GM21786 (cell line): ENCODE results near the gene TTC28.

Source experiments
- ATAC-seq: cut with Tn5 transposase; IDR thresholded peaks from one replicate; pipeline ENCODE4 v1.9.1; 2021; ENCODE audit not compliant: unreplicated experiment

TTC28 gene

DNA sequence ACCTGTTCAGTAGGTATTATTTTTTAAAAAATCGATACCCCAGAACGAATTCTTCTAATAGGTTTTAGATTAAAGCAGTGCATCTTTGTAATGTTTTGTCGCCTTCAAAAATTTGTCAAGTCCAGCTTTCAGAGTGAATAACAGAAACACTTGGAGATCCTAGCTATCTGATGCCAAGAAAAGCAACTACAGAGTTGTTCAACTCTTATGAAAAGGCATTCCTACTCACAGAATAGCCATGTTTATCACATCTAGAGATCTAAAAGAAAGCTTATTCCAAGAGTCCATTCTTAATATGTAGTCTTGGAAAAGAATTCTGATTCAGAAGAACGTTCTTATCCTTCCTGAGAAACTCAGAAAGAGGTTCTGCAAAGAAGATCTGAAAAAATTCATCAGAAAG lies 268.5 kb downstream of the TTC28 start:
- no peak for ATAC-seq

DNA sequence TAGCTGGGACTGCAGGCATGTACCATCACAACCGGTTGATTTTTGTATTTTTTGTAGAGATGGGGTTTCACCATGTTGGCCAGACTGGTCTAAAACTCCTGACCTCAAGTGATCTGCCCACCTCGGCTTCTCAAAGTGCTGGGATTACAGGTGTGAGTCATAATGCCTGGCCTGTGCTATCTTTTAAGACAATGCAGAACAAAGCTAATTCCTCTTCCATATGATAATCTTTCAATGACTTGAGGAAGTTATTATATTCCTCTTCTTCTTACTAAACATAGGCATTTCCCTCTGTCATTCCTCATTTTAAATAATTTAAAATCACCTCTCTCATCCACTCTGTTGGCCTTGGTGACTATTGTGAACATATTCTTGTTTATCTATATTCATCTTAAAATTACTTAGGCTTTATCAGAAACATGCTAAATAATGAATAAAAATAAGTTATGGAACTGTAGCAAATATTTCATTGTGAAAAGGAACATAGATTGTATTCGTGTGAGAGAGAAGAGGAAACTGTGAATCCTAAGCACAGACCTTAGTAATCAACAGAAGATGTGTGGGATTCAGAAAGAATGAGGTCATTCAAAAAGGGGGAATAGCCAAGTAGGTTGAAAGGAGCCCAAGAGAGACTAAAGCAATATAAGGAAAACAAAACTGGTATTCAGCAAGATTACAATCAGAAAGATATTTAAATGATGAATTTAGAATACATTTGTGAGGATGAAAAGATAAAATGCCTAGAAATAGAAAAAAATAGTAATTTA lies 269.4 kb downstream of the TTC28 start:
- no peak for ATAC-seq

DNA sequence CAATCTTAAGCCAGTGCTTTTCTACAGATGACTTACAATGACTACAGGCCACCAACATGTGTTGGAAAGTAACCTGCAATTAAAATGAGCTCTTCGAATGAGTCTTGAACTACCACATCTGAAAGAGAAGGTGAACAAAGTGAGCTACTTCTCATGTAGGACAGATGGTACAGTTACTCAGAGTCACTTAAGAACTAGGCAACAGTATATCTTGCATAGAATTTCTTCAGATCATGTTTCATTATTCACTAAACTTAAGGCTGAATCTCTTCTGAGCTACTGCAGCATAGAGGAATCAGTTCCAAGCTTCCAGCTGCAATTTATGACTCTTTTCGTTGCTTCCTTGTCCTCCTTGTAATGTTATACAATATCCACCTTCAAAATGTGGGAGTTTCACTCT lies 270.9 kb downstream of the TTC28 start:
- no peak for ATAC-seq

DNA sequence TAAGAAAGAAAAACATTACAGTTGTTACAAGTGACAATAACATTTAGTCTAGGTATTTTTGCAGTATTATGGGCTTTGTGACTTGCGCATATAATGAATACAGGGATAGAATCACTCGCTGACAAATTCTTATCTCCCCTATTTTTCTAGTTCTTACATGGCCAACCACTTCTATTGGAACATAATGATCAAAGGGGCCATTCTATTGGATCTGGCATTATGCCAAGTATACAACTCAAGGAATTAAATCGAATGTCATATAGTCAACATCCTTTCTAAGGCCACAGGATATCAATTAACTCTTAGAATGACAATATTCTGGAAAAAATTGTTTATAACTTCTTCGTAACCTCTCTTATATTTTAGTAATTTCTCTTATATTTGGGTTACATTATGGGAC lies 272.0 kb downstream of the TTC28 start:
- ATAC-seq = no peak

DNA sequence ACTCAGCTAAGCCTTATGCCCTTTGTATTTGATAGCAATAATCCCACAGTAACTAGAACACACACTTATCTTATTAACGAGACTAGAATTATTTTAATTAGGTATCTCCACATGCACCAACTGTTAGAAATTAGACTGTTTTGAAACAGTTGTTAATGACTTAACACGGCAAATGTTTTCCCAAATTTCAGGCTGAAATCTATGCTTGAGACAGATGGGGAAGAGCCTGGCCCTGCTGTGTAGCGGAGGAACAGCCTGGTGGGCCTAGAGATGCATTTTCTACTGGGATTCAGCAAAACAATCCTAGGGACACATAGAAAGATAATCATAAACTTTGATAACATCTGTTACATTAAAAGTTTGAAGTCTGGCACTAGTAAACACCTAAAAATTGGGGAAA lies 273.4 kb downstream of the TTC28 start:
- no peak for ATAC-seq

DNA sequence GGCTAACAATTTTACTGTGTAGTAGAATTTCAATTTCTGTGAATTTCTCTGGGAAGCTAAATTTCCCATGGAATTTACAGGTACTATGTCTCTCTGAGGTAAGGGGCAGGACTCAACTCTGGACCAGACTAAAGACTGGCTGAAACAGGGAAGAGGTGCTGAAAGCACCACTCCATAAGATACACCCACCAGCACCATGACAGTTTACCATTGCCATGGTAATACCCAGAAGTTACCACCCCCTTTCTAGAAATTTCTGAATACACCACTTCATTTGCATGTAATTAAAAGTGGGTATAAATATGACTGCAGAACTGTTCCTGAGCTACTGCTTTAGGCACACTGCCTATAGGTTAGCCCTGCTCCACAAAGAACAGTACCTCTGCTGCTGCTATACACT lies 274.1 kb downstream of the TTC28 start:
- no peak for ATAC-seq

DNA sequence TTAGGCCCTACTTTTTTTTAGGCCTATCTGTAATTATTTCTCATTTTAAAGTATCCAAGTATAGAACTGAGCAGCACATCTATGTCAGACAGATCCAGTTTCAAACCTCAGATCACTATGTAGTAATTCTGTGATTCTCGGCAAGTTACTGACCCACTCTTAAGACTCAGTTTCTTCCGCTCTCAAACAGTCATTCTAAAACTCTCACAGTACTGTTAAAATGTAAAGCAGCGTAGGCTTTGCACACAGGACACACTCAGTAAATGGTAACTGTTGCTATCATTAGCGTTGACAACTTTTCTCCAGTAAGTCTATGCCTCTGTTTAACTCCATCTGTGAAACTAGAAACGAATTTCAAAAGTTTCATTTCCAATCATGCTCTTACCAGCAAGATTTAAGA lies 277.1 kb downstream of the TTC28 start:
- ATAC-seq = no peak

DNA sequence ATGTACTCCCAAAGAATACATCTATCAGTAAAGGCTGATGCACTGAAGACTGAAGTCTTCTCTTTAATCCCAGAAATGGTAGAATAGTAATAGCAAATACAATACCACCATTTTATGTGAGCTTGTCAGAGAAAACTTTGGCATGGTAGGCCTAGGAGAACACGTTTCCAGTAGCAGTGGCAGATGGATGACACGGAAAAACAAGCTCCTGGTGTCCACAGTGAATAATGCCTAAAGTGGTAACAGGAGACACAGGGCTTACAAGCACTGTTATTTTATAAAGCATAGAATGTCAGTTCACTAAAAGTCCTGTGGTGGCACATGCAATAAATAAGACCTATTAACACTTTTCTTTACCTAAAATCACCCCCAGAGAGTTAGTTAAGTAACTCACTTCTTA lies 277.6 kb downstream of the TTC28 start:
- ATAC-seq = no peak

DNA sequence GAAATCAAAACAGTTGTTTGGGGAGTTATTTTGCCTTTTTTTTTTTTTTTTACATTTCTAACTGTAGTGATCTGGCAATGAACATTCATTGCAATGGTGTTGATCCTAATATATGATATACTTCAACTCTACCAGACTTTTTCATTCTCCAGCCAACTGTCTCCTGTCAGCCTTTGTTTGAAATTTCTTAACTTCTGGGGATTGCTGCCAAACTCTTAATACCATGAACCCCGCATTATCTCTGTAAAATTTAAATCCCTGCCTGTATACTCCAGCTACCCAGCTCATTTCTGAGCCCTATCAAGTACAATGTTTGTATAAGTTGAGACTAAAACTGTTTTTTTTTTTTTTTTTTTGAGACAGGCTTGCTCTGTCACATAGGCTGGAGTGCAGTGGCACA lies 280.7 kb downstream of the TTC28 start:
- ATAC-seq = no peak

DNA sequence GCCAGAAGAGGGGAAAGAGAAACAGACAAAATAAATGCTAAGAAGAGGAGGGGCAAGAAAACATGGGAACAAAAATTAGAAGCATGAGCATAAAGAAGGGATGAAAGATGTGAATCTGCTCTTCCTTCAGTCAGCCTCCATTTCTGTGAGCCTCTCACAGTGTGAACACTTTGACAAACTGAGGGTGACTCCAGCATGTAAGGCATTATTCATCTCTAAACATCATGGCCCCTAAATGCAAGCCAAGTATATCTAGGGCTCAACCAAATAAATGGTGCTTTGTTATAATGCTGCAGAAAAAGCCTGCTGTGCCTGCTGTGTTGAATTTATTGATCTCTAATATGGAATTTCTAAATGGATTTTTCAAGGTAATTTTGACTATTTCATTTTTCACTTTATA lies 281.3 kb downstream of the TTC28 start:
- ATAC-seq = no peak

DNA sequence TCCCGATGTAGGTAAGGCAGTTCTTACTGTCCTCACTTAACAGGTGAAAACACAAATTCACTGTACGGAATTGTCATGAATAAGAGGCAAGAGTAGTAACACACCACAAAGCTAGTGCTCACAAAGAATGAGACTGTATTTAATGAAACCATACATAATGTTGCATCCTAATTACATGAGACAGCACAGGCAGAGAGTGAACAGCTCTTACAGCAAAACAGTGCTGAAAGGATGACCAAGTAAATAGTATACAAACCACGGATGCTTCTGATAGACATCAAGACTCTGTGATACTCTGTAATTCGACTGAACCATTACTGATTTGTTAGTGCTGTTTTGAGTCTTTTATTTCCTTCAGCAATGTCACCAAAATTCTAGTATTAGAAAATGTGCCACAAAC lies 282.3 kb downstream of the TTC28 start:
- ATAC-seq = no peak

DNA sequence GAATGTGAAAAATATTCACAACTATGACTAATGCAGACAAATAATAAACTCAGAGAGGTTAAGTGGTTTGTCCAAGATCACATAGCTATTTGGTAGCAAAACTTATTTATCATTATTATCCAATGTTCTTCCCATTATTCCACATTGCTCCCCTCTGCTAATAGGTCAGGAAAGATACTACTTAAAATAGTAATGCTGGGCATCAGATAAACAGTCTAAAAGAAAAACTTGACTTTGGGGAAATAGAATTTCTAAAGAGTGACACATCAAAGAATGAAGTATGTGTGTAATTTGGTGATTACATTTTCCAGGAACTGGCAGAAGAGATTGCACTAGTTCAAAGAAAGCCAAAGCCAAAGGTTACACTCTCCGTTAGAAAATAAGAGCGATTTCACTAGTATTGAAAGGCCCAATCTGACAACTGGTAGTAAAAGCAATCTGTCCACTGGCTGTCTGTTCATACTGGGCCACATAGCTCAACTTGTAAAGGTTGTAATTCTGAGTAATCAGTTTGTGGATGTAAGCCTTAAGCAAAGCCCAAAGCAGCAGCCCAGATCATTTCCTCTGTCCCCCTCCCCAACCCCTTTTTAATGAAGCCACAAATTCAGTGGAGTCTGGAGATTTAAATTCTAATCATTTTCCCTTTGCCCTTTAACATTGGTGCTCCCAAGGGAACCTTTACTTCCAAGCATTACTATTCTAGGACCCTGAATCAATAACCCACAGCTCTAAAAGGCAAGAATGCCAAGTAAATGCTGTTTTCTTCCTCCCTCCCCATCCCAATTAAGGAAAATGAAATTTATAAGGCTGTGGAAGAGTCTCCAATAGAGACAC lies 283.5 kb downstream of the TTC28 start:
- no peak for ATAC-seq

DNA sequence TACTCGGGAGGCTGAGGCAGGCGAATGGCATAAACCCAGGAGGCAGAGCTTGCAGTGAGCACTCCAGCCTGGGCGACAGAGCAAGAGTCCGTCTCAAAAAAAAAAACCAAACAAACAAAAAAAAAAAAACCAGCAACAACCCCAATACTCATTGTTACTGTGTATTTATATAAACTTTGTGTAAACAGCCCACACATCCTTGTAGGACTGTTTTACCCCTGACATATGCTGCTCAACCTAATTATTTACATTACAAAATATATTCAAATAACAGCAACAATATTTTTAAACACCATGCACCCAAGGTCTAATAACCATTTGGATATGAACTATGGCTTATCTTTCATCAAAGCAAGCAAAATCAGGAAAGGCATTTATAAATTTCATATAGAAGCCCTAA lies 284.1 kb downstream of the TTC28 start:
- ATAC-seq = no peak

DNA sequence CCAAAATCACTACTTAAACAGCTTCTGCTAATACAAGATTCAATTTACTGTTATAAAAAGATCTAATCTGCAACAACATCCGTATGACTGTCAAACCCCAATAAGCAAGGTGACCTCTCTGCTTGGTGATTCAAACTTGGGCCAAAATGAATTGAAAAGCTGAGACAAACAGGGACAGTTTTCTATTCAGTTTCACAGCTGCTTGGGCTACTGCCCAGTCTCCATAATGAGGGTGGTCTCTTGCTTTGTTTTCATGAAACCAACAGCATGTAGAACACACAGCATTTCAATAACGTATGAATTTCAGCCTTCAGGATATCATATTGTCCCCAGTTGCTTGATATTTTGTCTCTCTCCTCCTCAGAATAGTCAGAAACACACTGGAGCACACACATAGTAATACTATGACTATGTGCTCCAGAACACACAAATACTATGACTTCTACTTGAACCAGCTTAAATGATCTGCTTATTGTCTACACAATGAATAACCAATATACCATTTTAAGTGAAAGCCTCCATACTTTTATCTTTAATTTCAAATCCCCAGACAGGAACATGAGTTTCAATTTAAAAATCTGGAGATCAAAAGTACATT lies 285.0 kb downstream of the TTC28 start:
- no peak for ATAC-seq

DNA sequence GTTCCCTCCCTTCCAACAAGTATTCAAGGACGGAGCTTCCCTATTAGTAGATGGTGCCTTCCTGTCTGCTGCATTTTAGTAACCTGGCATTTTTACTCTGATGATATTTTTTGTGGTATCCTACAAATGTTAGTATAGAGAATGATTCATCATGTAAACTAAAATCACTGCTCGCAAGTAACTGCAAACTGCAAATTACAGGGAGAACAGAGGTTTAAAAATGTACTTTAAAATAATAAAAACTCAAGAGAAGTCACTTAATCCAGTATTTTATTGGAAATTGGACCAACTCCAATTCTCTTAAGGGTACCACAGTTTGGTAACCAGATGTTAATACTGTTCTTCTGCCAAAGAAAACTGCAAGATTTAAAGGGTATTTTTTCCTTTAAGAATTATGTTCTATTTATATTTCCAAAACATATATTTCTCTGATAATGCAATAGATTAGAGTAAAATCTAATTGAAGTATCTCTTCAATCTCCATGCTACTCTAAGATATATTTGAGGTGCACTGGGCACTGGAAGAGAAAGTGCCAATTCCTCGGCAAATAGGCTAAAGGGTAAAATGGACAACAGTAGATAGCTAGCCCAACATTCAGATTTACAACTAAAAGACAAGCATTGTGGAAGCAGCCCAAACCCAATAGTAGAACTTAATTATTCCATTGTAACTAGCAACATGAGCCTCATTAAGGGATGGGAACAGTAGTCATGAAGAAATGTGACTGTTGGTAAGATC lies 298.0 kb downstream of the TTC28 start:
- no peak for ATAC-seq

DNA sequence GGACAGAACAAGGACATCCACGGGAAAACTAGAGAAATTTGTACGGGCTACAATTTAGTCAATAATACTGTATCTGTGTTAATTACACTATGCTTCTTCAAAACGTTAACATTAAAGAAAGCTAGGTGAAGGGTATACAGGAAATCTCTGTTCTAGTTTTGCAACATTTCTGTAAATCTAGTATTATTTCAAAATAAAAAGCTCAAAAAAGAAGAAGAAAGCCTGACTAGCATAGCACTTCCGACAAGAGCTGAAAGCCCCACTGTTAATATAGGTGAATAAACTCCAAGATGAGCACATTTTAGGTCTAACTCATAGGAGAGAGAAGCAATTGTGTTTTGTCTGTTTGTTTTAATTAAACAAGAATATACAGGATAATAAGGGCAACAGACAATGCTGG lies 299.7 kb downstream of the TTC28 start:
- ATAC-seq = no peak

DNA sequence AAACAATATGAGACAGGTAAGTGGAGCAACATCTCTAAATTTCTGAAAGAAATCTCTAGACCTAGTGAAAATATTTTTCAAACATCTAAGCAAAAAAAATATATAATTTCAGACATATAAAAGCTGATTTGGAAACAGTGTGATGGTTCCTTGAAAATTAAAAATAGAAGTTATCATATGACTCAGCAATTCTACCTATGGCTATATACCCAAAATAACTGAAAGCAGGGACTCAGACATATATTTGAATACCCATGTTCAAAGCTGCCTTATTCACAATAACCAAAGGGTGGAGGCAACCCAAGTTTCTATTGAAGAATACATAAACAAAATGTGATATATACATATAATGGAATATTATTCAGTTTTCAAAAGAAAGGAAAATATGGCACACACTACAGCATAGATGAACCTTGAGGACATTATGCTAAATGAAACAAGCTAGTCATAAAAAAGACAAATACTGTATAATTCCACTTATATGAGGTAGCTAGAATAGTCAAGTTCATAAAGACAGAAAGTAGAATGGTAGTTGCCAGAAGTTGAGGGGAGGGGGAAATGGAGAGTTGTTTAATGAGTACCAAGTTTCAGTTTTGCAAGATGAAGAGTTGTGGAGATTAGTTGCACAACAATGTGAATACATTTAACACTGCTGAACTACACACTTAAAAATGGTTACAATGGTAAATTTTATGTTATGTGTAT lies 300.4 kb downstream of the TTC28 start:
- no peak for ATAC-seq

DNA sequence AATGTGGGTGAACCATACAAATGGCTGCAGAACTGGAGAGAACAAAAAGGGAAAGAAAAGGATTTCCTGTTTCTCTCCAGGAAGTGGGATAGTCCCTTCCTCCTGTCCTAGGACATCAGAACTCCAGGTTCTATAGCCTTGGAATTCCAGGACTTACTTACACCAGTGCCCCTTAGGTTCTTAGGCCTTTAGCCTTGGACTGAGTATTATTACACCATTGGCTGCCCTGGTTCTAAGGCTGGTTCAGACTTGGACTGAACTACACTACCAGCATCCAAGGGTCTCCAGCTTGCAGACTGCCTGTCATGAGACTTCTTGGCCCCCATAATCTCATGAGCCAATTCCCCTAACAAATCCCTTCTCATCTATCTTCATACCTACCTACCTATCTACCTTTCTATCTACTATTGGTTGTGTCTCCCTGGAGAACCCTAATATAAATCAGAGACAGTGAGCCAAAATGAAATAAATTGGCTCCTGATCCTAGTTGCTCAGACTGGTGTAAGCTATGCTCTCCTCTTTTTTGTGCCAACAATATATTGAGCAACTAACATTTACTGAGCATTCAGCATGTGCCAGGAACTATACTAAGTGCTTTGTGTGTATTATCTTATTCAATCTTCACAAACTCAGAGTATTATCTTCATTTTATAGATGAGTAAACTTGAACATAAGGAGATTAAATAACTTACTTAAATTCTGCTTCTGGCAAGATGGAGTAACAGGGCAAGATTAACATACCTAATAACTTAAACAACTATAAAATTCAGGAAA lies 303.7 kb downstream of the TTC28 start:
- ATAC-seq = no peak

DNA sequence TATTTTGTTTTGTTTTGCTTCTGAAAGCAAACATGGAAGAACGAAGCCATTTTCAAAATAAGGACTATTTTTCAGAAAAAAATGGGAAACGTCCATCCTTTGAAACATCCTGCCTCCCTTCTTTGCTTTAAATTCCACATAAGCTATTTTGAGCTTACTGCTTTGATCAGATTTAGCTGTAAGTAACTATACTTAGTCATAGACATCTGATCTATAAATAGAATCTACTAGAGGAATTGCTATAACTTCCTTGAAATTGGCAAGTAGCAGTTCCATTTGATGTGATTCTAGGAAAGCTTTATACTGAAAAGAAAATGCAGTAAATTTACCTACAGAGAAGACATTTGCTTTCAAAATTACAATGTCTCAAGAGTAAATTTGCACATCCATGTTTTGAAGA lies 305.8 kb downstream of the TTC28 start:
- ATAC-seq = no peak

DNA sequence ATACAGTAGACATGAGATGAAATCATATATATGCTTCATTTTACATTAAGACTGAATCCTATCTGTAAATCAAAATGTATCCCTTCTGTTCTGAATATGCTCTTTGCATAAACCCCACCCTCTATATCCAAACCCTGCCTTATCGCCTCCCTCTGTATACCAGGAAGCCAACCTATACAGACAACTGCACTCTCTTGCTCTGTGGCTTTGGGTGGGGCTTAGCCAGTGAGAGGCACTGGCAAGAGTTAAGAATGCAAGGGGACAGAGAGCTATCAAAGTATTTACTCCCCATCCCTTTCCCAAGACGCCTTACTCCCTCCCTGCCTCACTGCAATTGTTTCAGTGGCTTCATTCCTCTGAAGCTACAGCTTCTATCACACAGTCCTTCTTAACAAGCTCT lies 309.8 kb downstream of the TTC28 start:
- ATAC-seq = no peak
